NK-92 (cell line): ENCODE data around the gene ITGAV.

Experiments
- DNase-seq: peaks from one replicate; lab custom pipeline; 2025; ENCODE audit not compliant: unreplicated experiment; lab: John Stamatoyannopoulos, UW

ITGAV gene

GRCh38 chr2:186612026-186612425, 22.2 kb downstream of the ITGAV start:
- DNase-seq, result no peak

GRCh38 chr2:186612555-186613440, 22.9 kb downstream of the ITGAV start:
- DNase-seq, result no peak

GRCh38 chr2:186614373-186614772, 24.5 kb downstream of the ITGAV start:
- no peak for DNase-seq

- DNase-seq, result no peak
Measured at GRCh38 chr2:186617148-186617547, 27.3 kb downstream of the ITGAV start.

GRCh38 chr2:186617771-186618170, 27.9 kb downstream of the ITGAV start:
- DNase-seq, result no peak

- no peak for DNase-seq
Measured at GRCh38 chr2:186618696-186619095, 28.8 kb downstream of the ITGAV start.

- no peak for DNase-seq
Measured at GRCh38 chr2:186623084-186623483, 33.2 kb downstream of the ITGAV start.

GRCh38 chr2:186624276-186624675, 34.4 kb downstream of the ITGAV start:
- no peak for DNase-seq

GRCh38 chr2:186629250-186629996, 39.6 kb downstream of the ITGAV start:
- no peak for DNase-seq

GRCh38 chr2:186632417-186632816, 42.6 kb downstream of the ITGAV start:
- no peak for DNase-seq

GRCh38 chr2:186634701-186635100, 44.8 kb downstream of the ITGAV start:
- no peak for DNase-seq

GRCh38 chr2:186636800-186637496, 47.1 kb downstream of the ITGAV start:
- DNase-seq, result no peak

- DNase-seq, result no peak
Measured at GRCh38 chr2:186637497-186637800, 47.6 kb downstream of the ITGAV start.

- DNase-seq, result no peak
Measured at GRCh38 chr2:186639939-186640338, 50.1 kb downstream of the ITGAV start.

GRCh38 chr2:186641132-186641806, 51.4 kb downstream of the ITGAV start:
- no peak for DNase-seq

- no peak for DNase-seq
Measured at GRCh38 chr2:186641807-186642321, 52.0 kb downstream of the ITGAV start.

GRCh38 chr2:186644791-186645190, 54.9 kb downstream of the ITGAV start:
- DNase-seq, result no peak

GRCh38 chr2:186645999-186646398, 56.1 kb downstream of the ITGAV start:
- no peak for DNase-seq

GRCh38 chr2:186648130-186648529, 58.3 kb downstream of the ITGAV start:
- no peak for DNase-seq

- no peak for DNase-seq
Measured at GRCh38 chr2:186653511-186653910, 63.7 kb downstream of the ITGAV start.

GRCh38 chr2:186659383-186659782, 69.5 kb downstream of the ITGAV start:
- no peak for DNase-seq
